Activated CD8-positive, alpha-beta T cell treated with anti-CD3 and anti-CD28 coated beads for 36 hours (primary cell): Measurements from ENCODE around the gene TRIM68. TPM values are rescaled to one million over a fixed set of nuclear protein-coding genes. Genes with fewer than 3 reads are reported as not detected.

ENCODE experiments used
- ATAC-seq: fragments of 200-7000 bp; cut with Tn5 transposase; one replicate; pipeline ENCODE4 v1.10.0; 2021; ENCODE audit warnings: mild to moderate bottlenecking, moderate library complexity
- CTCF ChIA-PET: fragments of 350-600 bp; sonication (Branson Sonifier 250); formaldehyde crosslinking; loops from one replicate; lab custom pipeline; 2021; ENCODE audit warnings: antibody characterized with exemption; lab: Charles Lee
- POLR2A ChIA-PET: fragments of 350-600 bp; sonication (Branson Sonifier 250); formaldehyde crosslinking; loops from one replicate; lab custom pipeline; 2021; ENCODE audit warnings: antibody characterized with exemption; lab: Charles Lee
- DNase-seq: peaks from one replicate; pipeline ENCODE4 v3.0.0-alpha.2; 2020
- H3K27ac Mint-ChIP-seq: one replicate; pipeline ENCODE4 v1.8.0; 2021; ENCODE audit warnings: mild to moderate bottlenecking, mixed read lengths
- H3K27me3 Mint-ChIP-seq: one replicate; pipeline ENCODE4 v1.8.0; 2021; ENCODE audit warnings: mixed read lengths
- H3K36me3 Mint-ChIP-seq: one replicate; pipeline ENCODE4 v1.8.0; 2021; ENCODE audit warnings: low read depth, mixed read lengths
- H3K4me1 Mint-ChIP-seq: one replicate; pipeline ENCODE4 v1.8.0; 2021; ENCODE audit warnings: low read depth, mixed read lengths
- H3K4me3 Mint-ChIP-seq: one replicate; pipeline ENCODE4 v1.8.0; 2021; ENCODE audit warnings: mild to moderate bottlenecking, moderate library complexity, mixed read lengths
- H3K9me3 Mint-ChIP-seq: one replicate; pipeline ENCODE4 v1.8.0; 2021; ENCODE audit warnings: mixed read lengths
- CTCF ChIP-seq: fragments of 200-600 bp; IDR thresholded peaks from one replicate; pipeline ENCODE4 v1.8.0; 2022; ENCODE audit warnings: antibody characterized with exemption, mild to moderate bottlenecking
- intact Hi-C: fragments of 100-400 bp; cut with micrococcal nuclease; formaldehyde crosslinking; loops from one replicate; pipeline ENCODE4 v1.10.0; 2022
- total RNA-seq, 2 experiments: library from RNA; stranded (reverse); gene quantifications; one replicate each; pipeline ENCODE4 v1.2.3, GENCODE V29; 2021

TRIM68 gene
- total RNA-seq, 2 experiments from 2014 or later, result 10.2 to 11.4 TPM

- peaks cover 6% of the 10 kb centered on the region for H3K27me3 Mint-ChIP-seq
- intact Hi-C loops, result loop anchor here (5.0 kb wide), 1 partner anchor 362 kb away; no protein-coding TSS in a partner anchor
- H3K27ac Mint-ChIP-seq, result no peak overlapping the region
- H3K9me3 Mint-ChIP-seq, result no peaks in the 10 kb centered on the region
- TF ChIP-seq CTCF, result no peak
- ChIA-PET POLR2A (no interaction called here), CTCF (no interaction called here)
- no peak for DNase-seq
- no peaks in the 10 kb centered on the region for H3K36me3 Mint-ChIP-seq
- no peak for ATAC-seq
- H3K4me3 Mint-ChIP-seq, result no peak overlapping the region
- H3K4me1 Mint-ChIP-seq, result no peaks in the 10 kb centered on the region
These were observed 31.9 kb upstream of the TRIM68 start for GRCh38 chr11:4639931-4640330.

- peaks cover 5% of the 10 kb centered on the region for H3K27me3 Mint-ChIP-seq
- DNase-seq (no peak), ATAC-seq (no peak)
- no peaks in the 10 kb centered on the region for H3K36me3 Mint-ChIP-seq
- TF ChIP-seq CTCF, result no peak
- no peaks in the 10 kb centered on the region for H3K4me1 Mint-ChIP-seq
- H3K9me3 Mint-ChIP-seq, result no peaks in the 10 kb centered on the region
- intact Hi-C loops, result loop anchor here (5.0 kb wide), 1 partner anchor 365 kb away; no protein-coding TSS in a partner anchor
- ChIA-PET CTCF (interaction anchor here (0.7 to 2.8 kb wide), 21 partner anchors 8 to 734 kb away, joined by 3 to 51 read pairs (median 5); partner anchors contain the start of genes MMP26 and TRIM68), POLR2A (no interaction called here)
- no peak overlapping the region for H3K4me3 Mint-ChIP-seq
- H3K27ac Mint-ChIP-seq, result no peak overlapping the region
These were observed 29.6 kb upstream of the TRIM68 start for GRCh38 chr11:4637662-4638047.

- Mint-ChIP-seq H3K36me3 (no peaks in the 10 kb centered on the region), H3K27me3 (peaks cover 5% of the 10 kb centered on the region), H3K4me3 (no peak within 1 kb of the TSS), H3K4me1 (no peaks in the 10 kb centered on the region), H3K9me3 (no peaks in the 10 kb centered on the region), H3K27ac (no peak within 1 kb of the TSS)
- POLR2A ChIA-PET, result no interaction called here
- intact Hi-C loops, result loop anchor here (5.0 kb wide), 1 partner anchor 365 kb away; no protein-coding TSS in a partner anchor
- CTCF ChIA-PET, result interaction anchor here (0.7 to 2.8 kb wide), 33 partner anchors 8 to 1173 kb away, joined by 3 to 51 read pairs (median 4); partner anchors contain the start of genes MMP26 and TRIM68
- TF ChIP-seq CTCF, result peak; percentile 90
- DNase-seq (peak; percentile 76), ATAC-seq (peak; percentile 95)
These were observed 29.1 kb upstream of the TRIM68 start, which contains the start of gene OR51D1 for GRCh38 chr11:4636962-4637661. Gene OR51D1 (plus strand): TSS chr11:4637477. CDS start chr11:4639791, 2,314 bp downstream.

- Mint-ChIP-seq H3K27ac (no peak overlapping the region), H3K9me3 (no peaks in the 10 kb centered on the region), H3K4me1 (no peaks in the 10 kb centered on the region), H3K36me3 (no peaks in the 10 kb centered on the region), H3K4me3 (no peak overlapping the region), H3K27me3 (peaks cover 6% of the 10 kb centered on the region)
- ChIA-PET POLR2A (no interaction called here), CTCF (interaction anchor here (0.7 to 2.8 kb wide), 26 partner anchors 10 to 1174 kb away, joined by 3 to 51 read pairs (median 4); partner anchors contain the start of genes MMP26 and TRIM68)
- no peak for TF ChIP-seq CTCF
- DNase-seq (no peak), ATAC-seq (no peak)
- intact Hi-C loops, result loop anchor here (5.0 kb wide), 1 partner anchor 366 kb away; no protein-coding TSS in a partner anchor
These were observed 28.1 kb upstream of the TRIM68 start for GRCh38 chr11:4636136-4636535.
